HG03097 (cell line): ENCODE data around the gene TESK2.
A peak's percentile ranks its signal among the peaks of the same experiment; 100 is the strongest.

Experiments
- ATAC-seq: cut with Tn5 transposase; IDR thresholded peaks from one replicate; pipeline ENCODE4 v1.9.1; 2021; ENCODE audit not compliant: unreplicated experiment, low FRiP score

TESK2 gene

DNA sequence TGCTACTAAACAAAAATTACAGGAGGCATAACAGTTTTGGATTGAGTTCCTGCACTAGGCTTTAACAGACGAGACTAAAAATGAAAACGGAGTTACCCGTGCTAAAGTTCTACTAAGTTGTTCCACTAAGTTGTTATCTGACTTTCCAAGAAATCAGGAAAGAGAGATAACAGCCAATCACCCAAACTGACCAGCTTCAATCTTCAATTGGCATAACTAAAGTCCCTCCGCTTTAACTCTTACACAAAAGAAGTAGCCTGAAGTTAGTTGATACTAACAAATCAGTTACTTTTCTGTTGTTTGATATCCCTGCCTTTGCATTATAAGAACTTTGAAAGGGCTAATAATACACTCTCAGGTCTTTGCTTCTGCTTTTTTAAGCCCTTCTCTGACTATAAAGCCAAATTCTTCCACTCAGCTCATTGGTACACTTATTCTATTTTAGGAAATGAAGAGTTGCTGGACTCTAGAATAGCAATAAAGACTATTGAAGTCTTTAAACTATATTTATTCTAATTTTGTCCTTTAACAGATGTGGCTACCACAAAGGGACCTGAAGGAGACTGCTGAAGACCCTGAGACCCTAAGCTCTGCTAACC, 61.3 kb downstream of the TESK2 start:
- ATAC-seq: no peak

DNA sequence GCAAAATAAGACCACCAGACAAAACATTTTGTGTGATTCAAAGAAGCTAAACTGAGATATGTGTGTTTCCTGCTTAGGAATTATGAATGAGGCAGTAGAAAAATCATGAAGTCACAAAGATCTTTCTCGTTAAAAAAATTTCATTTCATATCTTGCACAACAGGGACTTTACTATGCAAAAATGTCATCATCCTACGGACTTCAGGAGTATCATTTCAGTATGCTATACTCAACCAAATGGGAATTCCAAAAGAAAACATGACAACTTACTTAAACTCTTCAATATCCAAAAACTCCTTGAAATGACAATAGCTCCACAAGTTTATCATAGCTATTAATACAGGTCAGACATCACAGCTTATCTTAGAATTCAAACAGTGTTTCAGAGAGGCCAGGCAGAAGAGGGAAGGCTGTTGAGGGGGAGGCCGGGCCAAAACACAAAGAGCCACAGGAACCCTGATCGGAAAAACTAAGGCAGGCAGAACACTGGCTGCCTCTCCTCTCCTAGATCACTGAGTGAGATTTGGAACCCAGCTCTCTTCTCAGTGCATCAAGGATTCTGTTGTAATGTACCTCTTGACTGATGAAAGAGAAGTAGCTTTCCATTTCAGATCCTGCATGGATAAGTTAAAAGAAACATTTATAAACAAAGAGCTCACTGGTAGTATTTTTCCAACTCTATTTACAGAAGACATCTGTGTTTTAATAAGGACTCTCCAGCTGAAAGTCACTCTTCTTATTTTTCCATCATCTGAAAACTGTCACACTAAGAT, 66.9 kb downstream of the TESK2 start:
- ATAC-seq: no peak

DNA sequence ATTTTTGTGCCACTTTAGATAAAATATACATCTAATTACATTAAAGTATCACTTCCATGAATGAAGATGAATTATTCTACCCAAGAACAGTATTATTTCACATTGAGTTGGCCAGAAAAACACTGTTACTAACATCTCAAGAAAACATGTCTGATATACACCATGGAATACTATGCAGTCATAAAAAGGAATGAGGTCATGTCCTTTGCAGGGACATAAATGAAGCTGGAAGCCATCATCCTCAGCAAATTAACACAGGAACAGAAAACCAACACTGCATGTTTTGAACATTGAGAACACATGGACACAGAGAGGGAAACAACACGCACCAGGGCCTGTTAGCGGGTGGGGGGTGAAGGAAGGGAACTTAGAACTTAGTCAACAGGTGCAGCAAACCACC, 69.0 kb downstream of the TESK2 start:
- no peak for ATAC-seq

DNA sequence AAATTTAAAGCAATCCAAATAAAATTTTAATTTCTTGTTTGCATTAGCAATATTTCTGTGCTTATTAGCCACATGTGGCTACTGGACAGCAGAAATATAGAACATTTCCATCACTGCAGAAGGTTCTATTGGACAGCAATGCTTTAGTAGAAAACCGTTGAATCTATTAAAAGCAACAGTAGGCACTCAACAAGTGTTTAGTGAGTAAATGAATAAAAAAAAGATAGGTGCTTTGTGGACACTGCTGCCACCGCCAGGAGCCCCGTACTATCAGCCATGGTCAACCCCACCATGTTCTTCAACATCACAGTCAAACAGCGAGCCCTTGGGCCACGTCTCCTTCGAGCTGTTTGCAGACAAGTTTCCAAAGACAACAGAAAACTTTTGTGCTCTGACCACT, 76.2 kb downstream of the TESK2 start:
- ATAC-seq: no peak

DNA sequence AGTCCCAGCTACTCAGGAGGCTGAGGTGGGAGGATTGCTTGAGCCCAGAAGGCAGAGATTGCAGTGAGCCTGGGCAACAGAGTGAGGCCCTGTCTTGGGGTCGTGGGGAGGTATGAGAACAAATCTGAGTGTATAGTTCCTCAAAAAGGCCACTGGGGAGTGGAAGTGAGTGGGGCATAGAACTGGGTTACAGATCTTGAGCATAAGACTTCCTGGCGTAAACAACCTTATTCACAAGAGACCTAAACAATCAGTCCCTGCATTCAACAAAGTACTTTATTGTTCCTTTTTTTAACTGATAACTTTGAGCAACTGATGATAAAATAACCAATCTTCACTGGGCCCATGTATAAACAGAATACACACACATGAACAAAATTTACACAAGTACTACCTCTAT, 78.1 kb downstream of the TESK2 start:
- ATAC-seq: no peak

DNA sequence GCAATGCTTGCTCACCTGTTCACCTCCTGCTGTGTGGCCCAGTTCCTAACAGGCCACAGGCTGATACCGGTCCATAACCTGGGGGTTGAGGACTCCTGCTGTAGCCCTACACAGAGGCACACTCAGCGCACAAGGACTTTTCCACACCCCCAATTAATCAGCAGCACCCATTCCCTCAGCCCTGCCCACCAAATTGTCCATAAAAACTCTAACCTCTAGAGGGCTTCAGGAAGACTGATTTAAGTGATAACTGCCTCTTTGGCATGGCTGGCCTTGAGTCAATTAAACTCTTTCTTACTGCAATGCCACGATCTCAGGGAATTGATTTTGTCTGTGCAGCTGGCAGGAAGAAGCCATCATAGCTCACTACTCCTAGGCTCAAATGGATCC, 79.5 kb downstream of the TESK2 start:
- no peak for ATAC-seq

DNA sequence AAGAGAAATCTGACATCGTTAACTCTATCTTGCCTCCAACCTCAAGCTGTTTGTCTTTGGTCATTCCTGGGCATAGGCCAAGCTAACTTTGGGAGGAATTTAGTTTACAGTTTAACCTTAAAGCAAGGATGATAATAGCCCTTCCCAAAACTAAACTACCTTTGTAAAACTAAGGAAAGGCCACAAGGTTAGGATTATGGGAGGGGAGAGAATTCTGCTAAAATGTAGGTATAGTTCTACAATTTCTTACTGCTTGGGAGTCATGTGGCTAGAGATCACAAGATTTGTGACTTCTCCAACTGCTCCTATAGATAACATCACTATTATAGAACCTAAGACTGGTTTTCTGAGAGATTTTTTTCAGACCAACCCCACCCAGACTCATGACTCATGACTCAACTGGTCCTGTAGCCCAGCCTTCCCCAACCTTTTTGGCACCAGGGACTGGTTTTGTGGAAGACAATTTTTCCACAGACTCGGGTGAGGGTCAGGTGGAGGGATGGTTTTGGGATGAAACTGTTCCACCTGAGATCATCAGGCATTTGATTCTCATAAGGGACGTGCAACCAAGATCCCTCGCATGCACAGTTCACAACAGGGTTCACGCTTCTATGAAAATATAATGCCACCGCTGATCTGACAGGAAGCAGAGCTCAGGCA, 80.0 kb downstream of the TESK2 start:
- no peak for ATAC-seq

DNA sequence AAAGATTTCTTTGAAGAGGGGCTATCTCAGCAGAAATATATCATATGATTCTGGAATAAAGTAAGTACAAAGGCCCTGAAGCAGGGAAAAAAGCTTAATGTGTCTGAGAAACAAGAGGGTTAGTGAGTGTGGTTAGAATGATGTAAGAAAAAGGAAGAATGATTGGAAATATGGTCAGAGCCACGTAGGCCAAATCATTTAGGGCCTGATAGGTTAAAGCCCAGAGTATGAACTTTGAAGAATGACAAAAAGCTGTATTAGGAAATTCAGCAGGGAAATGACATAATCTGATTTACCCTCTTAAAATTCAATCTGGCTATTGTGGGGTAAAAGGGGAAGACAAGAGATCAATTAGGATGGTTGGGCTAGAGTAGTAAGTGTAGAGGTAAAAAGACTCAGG, 81.7 kb downstream of the TESK2 start:
- no peak for ATAC-seq

DNA sequence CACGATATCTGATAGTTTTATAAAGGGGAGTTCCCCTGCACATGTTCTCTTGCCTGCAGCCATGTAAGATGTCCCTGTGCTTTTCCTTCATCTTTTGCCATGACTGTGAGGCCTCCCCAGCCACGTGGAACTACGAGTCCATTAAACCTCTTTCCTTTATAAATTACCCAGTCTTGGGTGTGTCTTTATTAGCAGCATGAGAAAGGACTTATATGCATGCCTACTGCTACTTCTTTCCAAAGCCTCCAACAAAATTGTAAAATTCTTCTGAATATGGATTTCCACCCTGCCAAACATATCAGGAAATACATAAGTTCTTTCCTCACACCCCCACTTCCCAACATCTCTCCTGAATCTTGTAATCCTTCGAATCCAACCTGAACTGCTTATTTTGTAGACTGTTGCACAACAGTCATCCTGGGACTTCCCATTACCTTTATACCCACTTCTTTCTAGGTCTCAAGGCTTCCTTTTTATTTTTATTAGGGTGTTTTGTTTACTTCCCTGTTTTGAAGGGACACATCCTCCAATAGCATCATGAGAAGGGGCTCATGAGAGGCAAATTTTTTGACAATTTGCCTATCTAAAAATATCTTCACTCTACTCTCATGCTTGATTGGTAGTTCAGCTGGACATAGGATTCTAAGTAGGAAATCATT, 83.2 kb downstream of the TESK2 start:
- ATAC-seq: no peak

DNA sequence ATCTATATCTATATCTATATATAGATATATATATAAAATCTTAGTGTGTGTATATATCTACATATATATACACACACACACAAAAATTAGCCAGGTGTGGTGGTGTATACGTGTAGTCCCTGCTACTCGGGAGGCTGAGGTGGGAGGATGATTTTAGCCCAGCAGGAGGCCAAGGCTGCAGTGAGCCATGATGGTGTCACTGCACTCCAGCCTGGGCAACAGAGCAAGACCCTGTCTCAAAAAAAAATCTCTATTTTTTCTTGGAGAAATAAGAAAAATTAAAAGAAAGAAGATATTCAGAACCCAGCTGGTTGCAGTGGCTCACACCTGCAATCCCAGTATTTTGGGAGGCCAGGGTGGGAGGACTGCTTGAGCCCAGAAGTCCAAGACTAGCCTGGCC, 85.3 kb downstream of the TESK2 start:
- no peak for ATAC-seq

DNA sequence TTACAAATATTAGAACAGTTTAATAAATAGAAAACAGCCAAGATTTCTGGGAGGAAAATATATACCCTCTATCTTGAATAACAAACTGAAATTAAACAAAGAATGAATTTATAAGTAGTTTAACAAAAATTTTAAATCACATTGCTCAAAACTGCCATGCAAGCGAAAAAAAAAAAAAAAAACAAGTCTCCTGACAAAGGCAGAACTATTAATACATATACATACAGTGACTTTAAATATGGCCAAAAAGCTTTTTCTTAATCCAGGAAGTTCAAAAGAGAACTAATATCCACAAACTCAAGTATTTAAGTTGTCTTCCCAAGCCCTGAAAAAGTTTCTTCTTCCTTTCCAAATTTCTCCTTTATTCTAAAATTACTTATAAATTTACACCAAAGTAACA, 87.2 kb downstream of the TESK2 start:
- no peak for ATAC-seq

DNA sequence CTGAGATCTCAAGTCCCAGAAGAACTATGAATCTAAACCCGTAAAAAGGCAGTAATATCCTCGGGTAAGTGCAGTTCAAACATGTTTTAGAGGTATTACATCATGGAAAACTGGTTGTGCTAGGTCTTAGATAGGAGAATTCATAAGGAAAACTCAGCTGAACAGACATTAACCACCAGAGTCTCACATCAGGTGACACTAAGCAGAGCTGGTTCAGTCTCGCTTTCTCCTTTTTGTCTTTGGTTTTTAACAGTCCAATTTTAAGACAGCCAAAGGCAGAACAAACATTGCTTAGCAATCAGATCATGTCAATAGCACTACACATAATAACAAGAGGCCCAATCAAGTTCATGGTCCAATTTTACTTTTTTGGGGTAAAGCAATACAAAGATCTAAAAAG, 87.7 kb downstream of the TESK2 start:
- no peak for ATAC-seq

DNA sequence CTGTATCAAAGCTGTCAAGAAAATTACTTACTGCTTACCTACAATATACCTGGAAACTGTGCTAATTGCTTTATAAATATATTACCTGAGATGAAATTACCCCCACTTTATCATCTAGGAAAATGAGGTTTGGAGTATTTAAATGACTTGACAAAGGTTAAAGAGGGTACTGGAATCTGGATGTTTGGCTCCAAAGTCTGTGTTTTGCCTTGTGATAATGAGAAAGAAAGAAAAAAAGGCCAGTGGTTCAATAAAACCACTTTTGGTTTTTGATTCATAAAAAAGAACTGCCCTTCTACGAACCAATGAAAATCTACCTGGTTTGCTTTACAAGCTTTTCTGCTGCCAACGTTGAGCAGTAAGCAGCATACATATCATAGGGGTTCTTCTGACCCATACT, 89.4 kb downstream of the TESK2 start:
- ATAC-seq: no peak

DNA sequence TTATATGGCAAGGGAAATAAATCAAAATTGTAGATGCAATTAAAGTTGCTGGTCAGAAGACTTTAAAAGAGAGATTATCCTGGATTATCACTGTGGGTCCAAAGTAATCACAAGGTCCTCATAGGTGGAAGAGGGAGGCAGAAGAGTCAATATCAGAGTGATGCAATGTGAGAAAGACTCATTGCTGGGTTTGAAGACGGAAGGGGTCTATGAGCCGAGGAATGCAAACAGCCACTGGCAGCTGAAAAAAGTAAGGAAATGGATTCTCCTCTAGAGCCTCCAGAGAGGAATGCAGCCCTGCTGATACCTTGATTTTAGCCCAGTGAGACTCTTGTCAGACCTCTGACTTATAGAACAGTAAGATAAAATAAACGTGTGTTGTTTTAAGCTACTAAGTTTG, 90.9 kb downstream of the TESK2 start:
- no peak for ATAC-seq

DNA sequence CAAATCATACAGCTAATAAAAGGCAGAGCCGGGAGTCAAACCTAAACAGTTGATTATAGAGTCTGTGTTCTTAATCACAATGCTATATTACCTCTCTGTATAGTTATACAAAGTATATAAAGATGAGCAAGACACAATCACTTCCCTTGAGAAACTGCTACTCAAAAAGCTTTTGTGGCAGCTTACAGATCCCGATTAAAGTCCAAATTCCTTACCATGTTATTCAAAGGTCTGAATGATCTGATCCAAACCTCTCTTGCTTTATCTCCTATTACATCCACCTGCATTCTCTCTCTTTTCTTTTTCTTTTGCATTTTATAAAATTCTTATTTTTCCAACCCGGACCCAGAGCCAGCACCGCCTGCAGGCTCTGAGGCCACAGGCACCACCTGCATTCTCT, 93.7 kb downstream of the TESK2 start:
- no peak for ATAC-seq

DNA sequence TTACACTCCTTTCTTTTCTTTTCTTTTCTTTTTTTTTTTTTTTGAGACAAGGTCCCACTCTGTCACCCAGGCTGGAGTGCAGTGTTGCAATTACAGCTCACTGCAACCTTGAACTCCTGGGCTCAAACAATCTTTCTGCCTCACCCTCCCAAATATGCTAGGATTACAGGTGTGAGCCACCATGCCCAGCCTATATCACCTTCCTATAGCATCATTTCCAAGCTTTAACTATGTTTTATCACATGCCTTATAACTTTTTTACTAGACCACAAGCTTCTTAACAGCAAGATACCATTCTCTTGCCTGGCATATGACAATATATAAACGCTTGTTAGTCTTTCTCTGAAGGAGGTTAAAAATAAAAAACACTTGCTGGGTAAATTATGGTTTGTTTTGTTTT, 95.4 kb downstream of the TESK2 start:
- ATAC-seq: no peak

DNA sequence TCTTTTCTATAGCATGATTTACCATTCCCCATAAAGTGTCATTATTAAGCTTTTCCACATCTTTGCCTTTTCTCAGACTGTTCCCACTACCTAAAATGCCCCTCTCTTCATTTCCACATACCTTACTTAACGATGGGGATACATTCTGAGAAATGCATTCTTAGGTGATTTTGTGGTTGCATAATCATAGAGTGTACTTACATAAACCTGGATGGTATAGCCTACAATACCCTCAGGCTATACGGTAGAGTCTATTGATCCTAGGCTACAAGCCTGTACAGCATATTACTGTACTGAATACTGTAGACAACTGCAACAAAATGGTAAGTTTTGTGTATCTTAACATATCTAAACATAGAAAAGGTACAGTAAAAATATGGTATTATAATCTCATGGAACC, 95.9 kb downstream of the TESK2 start:
- ATAC-seq: no peak

DNA sequence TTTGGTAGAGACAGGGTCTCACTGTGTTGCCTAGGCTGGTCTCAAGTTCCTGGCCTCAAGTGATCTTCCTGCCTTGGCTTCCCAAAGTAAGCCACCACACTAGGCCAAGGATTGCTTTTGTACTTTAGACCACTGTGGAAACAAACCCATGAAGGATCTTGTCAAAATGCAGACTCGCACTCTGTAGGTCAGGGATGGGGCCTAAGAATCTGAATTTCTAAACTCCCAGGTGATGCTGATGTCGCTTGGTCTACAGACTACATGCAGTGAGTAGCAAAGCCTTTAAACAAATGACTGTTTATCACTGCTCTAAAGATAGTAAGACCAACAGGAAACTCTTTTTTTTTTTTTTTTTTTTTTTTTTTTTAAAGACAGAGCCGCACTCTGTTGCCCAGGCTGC, 96.6 kb downstream of the TESK2 start:
- peak; percentile 57 for ATAC-seq

DNA sequence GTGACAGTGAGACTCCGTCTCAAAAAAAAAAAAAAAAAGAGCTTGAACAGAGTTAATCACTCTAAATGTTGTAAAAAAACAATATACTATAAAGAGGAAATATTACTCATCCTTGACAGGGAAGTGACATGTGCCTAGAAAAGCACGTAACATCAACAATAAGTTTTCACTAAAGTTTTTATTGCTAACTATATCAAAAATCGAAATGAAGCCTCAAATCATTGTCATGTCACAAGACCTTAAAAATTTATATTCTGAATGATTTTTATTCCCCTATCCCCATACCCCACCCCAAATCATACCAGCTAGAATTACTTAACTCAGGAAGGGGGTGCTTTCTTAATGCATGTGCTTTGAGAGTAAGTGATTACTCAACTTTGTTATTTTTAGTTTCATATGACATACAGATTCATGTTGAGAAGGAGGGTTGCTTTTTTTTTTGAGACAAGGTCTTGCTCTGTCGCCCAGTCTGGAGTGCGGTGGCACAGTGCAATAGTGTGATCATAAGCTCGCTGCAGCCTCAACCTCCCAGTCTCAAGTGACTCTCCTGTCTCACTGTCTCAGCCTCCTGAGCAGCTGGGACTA, 97.2 kb downstream of the TESK2 start:
- ATAC-seq: peak; percentile 66

DNA sequence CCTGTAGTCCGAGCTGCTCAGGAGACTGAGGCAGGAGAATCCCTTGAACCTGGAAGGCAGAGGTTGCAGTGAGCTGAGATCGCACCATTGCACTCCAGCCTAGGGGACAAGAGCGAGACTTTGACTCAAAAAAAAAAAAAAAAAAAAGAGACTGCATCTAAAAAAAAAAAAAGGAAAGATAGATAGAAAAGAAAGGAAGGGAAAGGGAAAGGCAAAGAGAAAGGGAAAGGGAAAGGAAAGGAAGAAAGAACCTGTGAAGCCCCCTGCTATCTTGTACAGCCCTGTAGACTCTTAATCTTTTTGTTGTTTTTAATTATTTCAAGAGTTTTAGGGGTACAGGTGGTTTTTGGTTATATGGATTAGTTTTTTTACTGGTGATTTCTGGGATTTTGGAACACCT, 104.7 kb downstream of the TESK2 start:
- no peak for ATAC-seq

DNA sequence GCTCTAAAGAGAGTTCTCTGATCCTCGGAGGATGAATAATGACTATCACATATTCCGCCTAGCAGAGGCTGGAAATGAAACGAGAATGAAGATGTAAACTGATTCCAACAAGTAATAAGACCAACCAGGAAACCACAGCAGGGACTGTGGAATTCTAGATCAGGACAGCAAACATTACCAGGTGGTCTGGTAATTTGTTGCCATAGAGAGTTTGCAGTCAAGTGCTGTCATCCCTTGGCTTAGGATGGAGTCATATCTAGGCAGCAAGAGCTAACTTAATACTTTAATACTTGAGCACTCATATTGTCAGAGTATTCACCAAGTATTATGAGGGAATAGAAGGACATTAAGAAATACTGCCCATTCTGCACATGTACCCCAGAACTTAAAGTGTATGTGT, 105.7 kb downstream of the TESK2 start:
- ATAC-seq: no peak
